Ovary (tissue), 9 donors: Measurements from ENCODE around the gene AKR1B1. TPM values are rescaled to one million over a fixed set of nuclear protein-coding genes. Genes with fewer than 3 reads are reported as not detected.

Experiments
- DNase-seq, 5 donors: peaks; one replicate each; pipeline ENCODE4 v3.0.0-alpha.2; 2019 to 2020
- H3K27ac ChIP-seq, 2 donors: fragments of 200-600 bp; one replicate each; pipeline versions ENCODE4 v1.5.1 to v1.8.0; 2019 to 2022
- H3K27me3 ChIP-seq: fragments of 200-600 bp; one replicate; pipeline ENCODE4 v1.8.0; 2022
- H3K36me3 ChIP-seq: fragments of 200-600 bp; sonication (generic); one replicate; pipeline ENCODE4 v1.5.1; 2019
- H3K4me1 ChIP-seq: one replicate; pipeline ENCODE4 v1.8.1; 2013; ENCODE audit warnings: mild to moderate bottlenecking, moderate library complexity; ENCODE audit not compliant: insufficient read depth
- H3K4me3 ChIP-seq: fragments of 200-600 bp; sonication (generic); one replicate; pipeline ENCODE4 v1.5.1; 2017
- H3K9me3 ChIP-seq, 2 donors: fragments of 200-600 bp in 1 of 2; sonication (generic) in 1 of 2; one replicate each; pipeline versions ENCODE4 v1.5.1 to v1.8.1; 2013 to 2019; ENCODE audit warnings: mild to moderate bottlenecking in 1 of 2, moderate library complexity in 1 of 2
- EP300 ChIP-seq: sonication (generic); formaldehyde crosslinking; IDR thresholded peaks from one replicate; pipeline ENCODE4 v1.6.1; 2017; ENCODE audit warnings: antibody characterized with exemption
- POLR2A ChIP-seq: fragments of 450-650 bp; IDR thresholded peaks from one replicate; pipeline ENCODE4 v1.6.1; 2017; ENCODE audit warnings: antibody characterized with exemption, mild to moderate bottlenecking, moderate library complexity
- WGBS, 3 donors: extraction: QIAGEN DNeasy Blood & Tissue Kit in 1 of 3; methylation state at CpG; one replicate each; pipeline versions ENCODE4 v1.1.5 to v1.1.7; 2013 to 2017; 5-methylcytosine and 5-hydroxymethylcytosine counted together
- intact Hi-C, 4 donors: fragments of 100-400 bp; cut with DNase I; formaldehyde crosslinking; loops; one replicate each; pipeline versions ENCODE4 v1.11.0 to v1.15.1; 2022 to 2023
- polyA plus RNA-seq, 2 donors: library from polyadenylated mRNA; stranded (reverse); fragments of 200-250 nt in 1 of 2; fragments of 350-450 nt in 1 of 2; fragmentation: Illumina TruSeq in 1 of 2; extraction: RNeasy Lipid Tissue Mini Kit (QIAGEN cat#74804) in 1 of 2; gene quantifications; one replicate each; pipeline ENCODE4 v1.2.3, GENCODE V29; 2013 to 2014
- total RNA-seq, 7 donors: library from RNA; depleted of rRNA in 2 of 7; stranded (reverse); fragments of >200 nt in 2 of 7; fragmentation: NEBNext Ultra II Directional in 3 of 7; extraction: Animal tissue kit (Norgen Biotek cat#: 25700) in 3 of 7; gene quantifications; one replicate each; pipeline versions ENCODE4 v1.1.0 to v1.2.4, GENCODE V29; 2016 to 2023
- TF ChIP-seq, protein P1 (sequence below), 3 donors: fragments of 450-650 bp in 2 of 3; fragments of 200-600 bp in 1 of 3; IDR thresholded peaks; one replicate each; pipeline versions ENCODE4 v1.5.1 to v1.8.0; 2016 to 2022; ENCODE audit warnings: antibody characterized with exemption in 3 of 3, mild to moderate bottlenecking in 1 of 3
- donor health status: DM: no; HTN: no; CAD: no; lungs with moderate emphysema.
- donor health status: DM: no; HTN: no; CAD: no.
- donor health status: Bipolar disorder and iron deficiency.
- donor health status: DM: yes; HTN: yes; CAD: no.
- donor health status: DM: no; HTN: no; CAD: no.
- donor health status: DM: yes; HTN: yes; CAD: no.

Gene AKR1B1
- total and polyA plus RNA-seq, 9 donors, result 39.3 to 133 (median 80.8) TPM

DNA sequence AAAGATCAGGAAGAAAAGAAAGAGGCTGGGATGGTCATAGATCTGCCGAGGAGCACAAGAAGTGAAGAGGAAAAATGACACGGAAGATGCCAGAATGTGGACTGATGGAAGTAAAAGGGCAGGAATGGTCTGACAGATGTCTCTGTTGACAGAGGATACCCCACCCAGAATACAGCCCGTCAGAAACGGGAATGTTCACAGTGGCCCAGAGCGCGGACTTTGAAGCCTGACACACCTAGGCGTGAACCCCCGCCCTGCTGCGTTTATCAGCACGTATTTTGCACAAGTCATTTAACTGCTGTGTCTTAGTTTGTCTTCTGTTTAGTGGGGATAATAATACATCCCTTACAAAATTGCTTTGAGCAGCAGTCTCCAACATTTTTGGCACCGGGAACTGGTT, 27.1 kb downstream of the AKR1B1 start:
- Histone ChIP-seq H3K9me3 (no peaks in the 10 kb centered on the region), H3K4me3 (peak overlapping the region; percentile 32), H3K4me1 (peaks cover 4% of the 10 kb centered on the region), H3K27ac (peak overlapping the region in 1 of 2 donors; percentile 72), H3K27me3 (no peaks in the 10 kb centered on the region), H3K36me3 (no peaks in the 10 kb centered on the region)
- no peak for TF ChIP-seq EP300
- TF ChIP-seq, protein P1, sequence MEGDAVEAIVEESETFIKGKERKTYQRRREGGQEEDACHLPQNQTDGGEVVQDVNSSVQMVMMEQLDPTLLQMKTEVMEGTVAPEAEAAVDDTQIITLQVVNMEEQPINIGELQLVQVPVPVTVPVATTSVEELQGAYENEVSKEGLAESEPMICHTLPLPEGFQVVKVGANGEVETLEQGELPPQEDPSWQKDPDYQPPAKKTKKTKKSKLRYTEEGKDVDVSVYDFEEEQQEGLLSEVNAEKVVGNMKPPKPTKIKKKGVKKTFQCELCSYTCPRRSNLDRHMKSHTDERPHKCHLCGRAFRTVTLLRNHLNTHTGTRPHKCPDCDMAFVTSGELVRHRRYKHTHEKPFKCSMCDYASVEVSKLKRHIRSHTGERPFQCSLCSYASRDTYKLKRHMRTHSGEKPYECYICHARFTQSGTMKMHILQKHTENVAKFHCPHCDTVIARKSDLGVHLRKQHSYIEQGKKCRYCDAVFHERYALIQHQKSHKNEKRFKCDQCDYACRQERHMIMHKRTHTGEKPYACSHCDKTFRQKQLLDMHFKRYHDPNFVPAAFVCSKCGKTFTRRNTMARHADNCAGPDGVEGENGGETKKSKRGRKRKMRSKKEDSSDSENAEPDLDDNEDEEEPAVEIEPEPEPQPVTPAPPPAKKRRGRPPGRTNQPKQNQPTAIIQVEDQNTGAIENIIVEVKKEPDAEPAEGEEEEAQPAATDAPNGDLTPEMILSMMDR (IDR thresholded peaks at IDR 0.05), result no peak
- no peak for TF ChIP-seq POLR2A
- 36 to 60% (median 49%) methylated on average over 11 of the region's 11 CpGs for WGBS, 3 donors
- DNase-seq, result no peak
- intact Hi-C loops, result loop anchor here (2.0 to 10.0 kb wide), 4 partner anchors 80 to 175 kb away; no protein-coding TSS in a partner anchor

- TF ChIP-seq, protein P1 (IDR thresholded peaks at IDR 0.05), result no peak
- TF ChIP-seq EP300 (no peak), POLR2A (no peak)
- WGBS, 3 donors, result 75 to 82% (median 80%) methylated on average over 6 of the region's 6 CpGs
- DNase-seq, result no peak
- Histone ChIP-seq H3K4me1 (peaks cover 4% of the 10 kb centered on the region), H3K36me3 (no peaks in the 10 kb centered on the region), H3K27ac (no peak overlapping the region), H3K9me3 (no peaks in the 10 kb centered on the region), H3K4me3 (no peak overlapping the region), H3K27me3 (no peaks in the 10 kb centered on the region)
- intact Hi-C loops, result no loop called here
Measured at GRCh38 chr7:134429481-134429880, 29.4 kb downstream of the AKR1B1 start.

- no peaks in the 10 kb centered on the region for H3K27me3 ChIP-seq
- TF ChIP-seq POLR2A (no peak), EP300 (no peak)
- TF ChIP-seq, protein P1 (IDR thresholded peaks at IDR 0.05), result no peak
- WGBS, 3 donors, result 84 to 86% (median 85%) methylated on average over 9 of the region's 9 CpGs
- no peak overlapping the region for H3K27ac ChIP-seq
- no peak overlapping the region for H3K4me3 ChIP-seq
- intact Hi-C loops, result no loop called here
- no peaks in the 10 kb centered on the region for H3K9me3 ChIP-seq
- no peak for DNase-seq
- H3K36me3 ChIP-seq, result no peaks in the 10 kb centered on the region
- H3K4me1 ChIP-seq, result peaks cover 4% of the 10 kb centered on the region
Measured at GRCh38 chr7:134428942-134429341, 30.0 kb downstream of the AKR1B1 start.

- no peak overlapping the region for H3K4me3 ChIP-seq
- H3K4me1 ChIP-seq, result peaks cover 4% of the 10 kb centered on the region
- intact Hi-C loops, result no loop called here
- H3K27me3 ChIP-seq, result no peaks in the 10 kb centered on the region
- no peaks in the 10 kb centered on the region for H3K36me3 ChIP-seq
- WGBS, 3 donors, result 43 to 51% (median 48%) methylated on average over 2 of the region's 2 CpGs
- H3K27ac ChIP-seq, result no peak overlapping the region
- no peak for DNase-seq
- no peaks in the 10 kb centered on the region for H3K9me3 ChIP-seq
- no peak for TF ChIP-seq POLR2A
- TF ChIP-seq, protein P1 (IDR thresholded peaks at IDR 0.05), result no peak
Measured at GRCh38 chr7:134427896-134428295, 31.0 kb downstream of the AKR1B1 start.

DNA sequence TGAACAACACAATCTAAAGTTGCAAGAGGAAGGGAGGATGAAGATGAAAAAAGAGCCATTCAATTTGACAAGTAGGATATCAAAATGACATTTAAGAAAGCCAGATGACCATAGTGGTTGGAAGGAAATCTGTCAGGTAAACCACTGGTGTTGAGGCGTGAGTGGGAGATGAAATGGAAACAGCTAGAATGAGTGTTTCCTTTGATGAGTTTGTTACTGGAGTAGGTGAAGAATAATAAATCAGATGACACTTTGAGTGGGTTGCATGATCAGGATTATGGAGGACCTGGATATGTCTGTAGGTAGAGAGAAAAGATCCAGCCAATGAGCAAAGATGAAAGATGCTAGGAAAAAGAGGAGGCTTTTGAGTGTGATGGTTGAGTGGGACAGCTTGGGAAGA, 33.1 kb downstream of the AKR1B1 start:
- DNase-seq, result no peak
- Histone ChIP-seq H3K27ac (no peak overlapping the region), H3K36me3 (no peaks in the 10 kb centered on the region), H3K4me1 (no peaks in the 10 kb centered on the region), H3K27me3 (no peaks in the 10 kb centered on the region), H3K4me3 (no peak overlapping the region), H3K9me3 (no peaks in the 10 kb centered on the region)
- 91 to 100% (median 91%) methylated on average over 1 of the region's 1 CpG for WGBS, 3 donors
- TF ChIP-seq EP300, result no peak
- TF ChIP-seq, protein P1 (IDR thresholded peaks at IDR 0.05), result no peak
- TF ChIP-seq POLR2A, result no peak
- intact Hi-C loops, result no loop called here
